ENCODE data around the gene PPP2R3B.

PPP2R3B gene

GRCh38 chrX:362351-362750 lies 24.4 kb downstream of the PPP2R3B start:
- Histone ChIP-seq H3K36me3 (ENCODE audit: control insufficient read depth, low read length) (peaks cover 75% of the 10 kb centered on the region), H3K4me2 (ENCODE audit: low read length) (no peak overlapping the region), H3K4me3 (ENCODE audit: low read length) (no peak overlapping the region), H3F3A (ENCODE audit: control insufficient read depth, insufficient read depth) (0 out of 2 replicates have a peak, but pooled peaks cover 2% of the 10 kb centered on the region), H3K27me3 (ENCODE audit: control insufficient read depth, low read length) (no peaks in the 10 kb centered on the region), H3K79me2 (ENCODE audit: control insufficient read depth, low read length) (peaks cover 79% of the 10 kb centered on the region), H3K9me2 (replicated peaks; ENCODE audit: control insufficient read depth, low read length) (no peaks in the 10 kb centered on the region), H4K20me1 (ENCODE audit: control insufficient read depth, insufficient read depth, low read depth, low read length) (no peaks in the 10 kb centered on the region; the same call in 1 of the 2 replicates), H3K9me3 (ENCODE audit: control insufficient read depth, insufficient read depth, low read length) (peaks cover 9% of the 10 kb centered on the region; the same call in 1 of the 2 replicates), H3K4me1 (ENCODE audit: control insufficient read depth, low read length) (no peaks in the 10 kb centered on the region; the same call in 1 of the 2 replicates), H3K27ac (ENCODE audit: low read depth, low read length) (no peak overlapping the region)
- TF ChIP-seq CTCF (IDR thresholded peaks at IDR 0.05; ENCODE audit: low read depth, low read length, poor library complexity, severe bottlenecking) (no peak), EZH2phosphoT487 (IDR thresholded peaks at IDR 0.05; ENCODE audit: borderline replicate concordance, low read length) (no peak)

- Histone ChIP-seq H3K36me3 (ENCODE audit: control insufficient read depth, low read length) (peaks cover 76% of the 10 kb centered on the region), H3K4me3 (ENCODE audit: low read length) (no peak overlapping the region), H3K9me2 (replicated peaks; ENCODE audit: control insufficient read depth, low read length) (no peaks in the 10 kb centered on the region), H3K27me3 (ENCODE audit: control insufficient read depth, low read length) (no peaks in the 10 kb centered on the region), H3K9me3 (ENCODE audit: control insufficient read depth, insufficient read depth, low read length) (peaks cover 9% of the 10 kb centered on the region; the same call in 1 of the 2 replicates), H3K4me1 (ENCODE audit: control insufficient read depth, low read length) (no peaks in the 10 kb centered on the region), H4K20me1 (ENCODE audit: control insufficient read depth, insufficient read depth, low read depth, low read length) (no peaks in the 10 kb centered on the region; the same call in 1 of the 2 replicates), H3K27ac (ENCODE audit: low read depth, low read length) (no peak overlapping the region), H3K4me2 (ENCODE audit: low read length) (no peak overlapping the region), H3K79me2 (ENCODE audit: control insufficient read depth, low read length) (peaks cover 80% of the 10 kb centered on the region), H3F3A (ENCODE audit: control insufficient read depth, insufficient read depth) (0 out of 2 replicates have a peak, but pooled peaks cover 2% of the 10 kb centered on the region)
- TF ChIP-seq EZH2phosphoT487 (IDR thresholded peaks at IDR 0.05; ENCODE audit: borderline replicate concordance, low read length) (no peak), CTCF (IDR thresholded peaks at IDR 0.05; ENCODE audit: low read depth, low read length, poor library complexity, severe bottlenecking) (no peak)
Observed at GRCh38 chrX:361231-362145, 25.2 kb downstream of the PPP2R3B start.

- peaks cover 89% of the 10 kb centered on the region for H3K79me2 ChIP-seq (ENCODE audit: control insufficient read depth, low read length)
- peaks cover 85% of the 10 kb centered on the region for H3K36me3 ChIP-seq (ENCODE audit: control insufficient read depth, low read length)
- peaks cover 3% of the 10 kb centered on the region; the same call in 1 of the 2 replicates for H4K20me1 ChIP-seq (ENCODE audit: control insufficient read depth, insufficient read depth, low read depth, low read length)
- no peak for TF ChIP-seq CTCF (IDR thresholded peaks at IDR 0.05; ENCODE audit: low read depth, low read length, poor library complexity, severe bottlenecking)
- TF ChIP-seq EZH2phosphoT487 (IDR thresholded peaks at IDR 0.05; ENCODE audit: borderline replicate concordance, low read length): no peak
- no peak overlapping the region for H3K4me2 ChIP-seq (ENCODE audit: low read length)
- 0 out of 2 replicates have a peak, but pooled peaks cover 2% of the 10 kb centered on the region for H3F3A ChIP-seq (ENCODE audit: control insufficient read depth, insufficient read depth)
- H3K4me3 ChIP-seq (ENCODE audit: low read length): no peak overlapping the region
- H3K27me3 ChIP-seq (ENCODE audit: control insufficient read depth, low read length): no peaks in the 10 kb centered on the region
- H3K9me3 ChIP-seq (ENCODE audit: control insufficient read depth, insufficient read depth, low read length): peaks cover 9% of the 10 kb centered on the region; the same call in 1 of the 2 replicates
- no peaks in the 10 kb centered on the region for H3K4me1 ChIP-seq (ENCODE audit: control insufficient read depth, low read length)
- no peak overlapping the region for H3K27ac ChIP-seq (ENCODE audit: low read depth, low read length)
- no peaks in the 10 kb centered on the region for H3K9me2 ChIP-seq (replicated peaks; ENCODE audit: control insufficient read depth, low read length)
Observed at GRCh38 chrX:360496-361150, 26.1 kb downstream of the PPP2R3B start.

All from DOHH2 (cell line).